WTC11 (cell line): ENCODE measurements around the gene RFX4. TPM values are rescaled to one million over a fixed set of nuclear protein-coding genes. Genes with fewer than 3 reads are reported as not detected.

Experiments
- ATAC-seq: fragments of 200-7000 bp; cut with Tn5 transposase; 2 replicates; pipeline ENCODE4 v1.10.0; 2021; ENCODE audit warnings: mild to moderate bottlenecking, moderate library complexity
- CTCF ChIA-PET: fragments of 300-600 bp; sonication (Branson Sonifier 250); formaldehyde crosslinking; loops from one replicate; lab custom pipeline; 2021; ENCODE audit warnings: antibody characterized with exemption; lab: Charles Lee
- POLR2A ChIA-PET: fragments of 350-600 bp; sonication (Branson Sonifier 250); formaldehyde crosslinking; loops from one replicate; lab custom pipeline; 2021; ENCODE audit warnings: antibody characterized with exemption; lab: Charles Lee
- DNase-seq: peaks from one replicate; pipeline ENCODE4 v3.0.0; 2021; ENCODE audit warnings: low spot score
- H3K27ac Mint-ChIP-seq: 2 replicates; pipeline ENCODE4 v1.8.0; 2021; ENCODE audit warnings: mixed read lengths
- H3K27me3 Mint-ChIP-seq: 2 replicates; pipeline ENCODE4 v1.8.0; 2021; ENCODE audit warnings: low read depth, mild to moderate bottlenecking, moderate library complexity, mixed read lengths
- H3K36me3 Mint-ChIP-seq: 2 replicates; pipeline ENCODE4 v1.8.0; 2021; ENCODE audit warnings: mixed read lengths
- H3K4me1 Mint-ChIP-seq: 2 replicates; pipeline ENCODE4 v1.8.0; 2022; ENCODE audit warnings: mixed read lengths
- H3K4me3 Mint-ChIP-seq: 2 replicates; pipeline ENCODE4 v1.8.0; 2021; ENCODE audit warnings: mild to moderate bottlenecking, moderate library complexity, mixed read lengths
- H3K9me3 Mint-ChIP-seq: 2 replicates; pipeline ENCODE4 v1.8.0; 2021; ENCODE audit warnings: mixed read lengths
- GTF2I ChIP-seq: fragments of 250-450 bp; sonication (Bioruptor Pico); conservative IDR thresholded peaks from 2 replicates; pipeline ENCODE4 v1.4.0; 2021; ENCODE audit warnings: mild to moderate bottlenecking
- JAZF1 ChIP-seq: fragments of 250-450 bp; sonication (Bioruptor Pico); IDR thresholded peaks from 2 replicates; pipeline ENCODE4 v1.9.0; 2021; ENCODE audit warnings: moderate library complexity, mild to moderate bottlenecking, inconsistent platforms
- NFYB ChIP-seq: sonication (generic); formaldehyde crosslinking; conservative IDR thresholded peaks from 2 replicates; pipeline ENCODE4 v1.8.0; 2022; ENCODE audit warnings: low read depth, missing genetic modification reagents
- OVOL2 ChIP-seq: fragments of 250-450 bp; sonication (Bioruptor Pico); IDR thresholded peaks from 2 replicates; pipeline ENCODE4 v1.9.0; 2021; ENCODE audit warnings: mild to moderate bottlenecking, borderline replicate concordance
- TEAD1 ChIP-seq: sonication (generic); formaldehyde crosslinking; IDR thresholded peaks from 2 replicates; pipeline ENCODE4 v1.8.0; 2022; ENCODE audit warnings: mild to moderate bottlenecking, missing genetic modification reagents
- ZNF263 ChIP-seq: sonication (generic); formaldehyde crosslinking; IDR thresholded peaks from 2 replicates; pipeline ENCODE4 v1.8.1; 2022; ENCODE audit warnings: low read depth, mild to moderate bottlenecking, moderate library complexity, missing genetic modification reagents
- ZNF416 ChIP-seq: fragments of 250-450 bp; sonication (Bioruptor Pico); IDR thresholded peaks from 2 replicates; pipeline ENCODE4 v1.9.0; 2021; ENCODE audit warnings: mild to moderate bottlenecking, inconsistent platforms
- total RNA-seq: library from RNA; stranded (reverse); gene quantifications from 3 replicates; pipeline ENCODE4 v1.2.3, GENCODE V29; 2021
- TF ChIP-seq, protein P1 (sequence below): sonication (generic); formaldehyde crosslinking; IDR thresholded peaks from 2 replicates; pipeline ENCODE4 v1.8.0; 2022; ENCODE audit warnings: missing genetic modification reagents
- TF ChIP-seq, protein P2 (sequence below): fragments of 250-450 bp; sonication (Bioruptor Pico); IDR thresholded peaks from 2 replicates; pipeline ENCODE4 v1.9.0; 2021; ENCODE audit warnings: mild to moderate bottlenecking
- TF ChIP-seq, protein P3 (sequence below): sonication (generic); formaldehyde crosslinking; IDR thresholded peaks from 2 replicates; pipeline ENCODE4 v1.8.1; 2022; ENCODE audit warnings: mild to moderate bottlenecking, moderate library complexity, missing genetic modification reagents
- TF ChIP-seq, protein P4 (sequence below): fragments of 250-450 bp; sonication (Bioruptor Pico); IDR thresholded peaks from 2 replicates; pipeline ENCODE4 v1.9.0; 2021; ENCODE audit warnings: mild to moderate bottlenecking, borderline replicate concordance
- TF ChIP-seq, protein P5 (sequence below): sonication (generic); formaldehyde crosslinking; IDR thresholded peaks from 2 replicates; pipeline ENCODE4 v1.8.1; 2023; ENCODE audit warnings: mild to moderate bottlenecking, missing genetic modification reagents
- TF ChIP-seq, protein P6 (sequence below): fragments of 250-450 bp; sonication (Bioruptor Pico); IDR thresholded peaks from 2 replicates; pipeline ENCODE4 v1.9.0; 2021; ENCODE audit warnings: moderate library complexity, mild to moderate bottlenecking, inconsistent platforms, borderline replicate concordance
- TF ChIP-seq, protein P7 (sequence below): sonication (generic); formaldehyde crosslinking; conservative IDR thresholded peaks from 2 replicates; pipeline ENCODE4 v1.8.1; 2023; ENCODE audit warnings: mild to moderate bottlenecking, low read depth, missing genetic modification reagents, moderate library complexity
- TF ChIP-seq, protein P8 (sequence below): sonication (generic); formaldehyde crosslinking; IDR thresholded peaks from 2 replicates; pipeline ENCODE4 v1.8.0; 2023; ENCODE audit warnings: mild to moderate bottlenecking, missing genetic modification reagents
- TF ChIP-seq, protein P9 (sequence below): sonication (generic); formaldehyde crosslinking; IDR thresholded peaks from 2 replicates; pipeline ENCODE4 v1.8.1; 2023; ENCODE audit warnings: mild to moderate bottlenecking, missing genetic modification reagents, moderate library complexity

The RFX4 gene
- total RNA-seq, 1 experiment from 2014 or later: 0.26 TPM

DNA sequence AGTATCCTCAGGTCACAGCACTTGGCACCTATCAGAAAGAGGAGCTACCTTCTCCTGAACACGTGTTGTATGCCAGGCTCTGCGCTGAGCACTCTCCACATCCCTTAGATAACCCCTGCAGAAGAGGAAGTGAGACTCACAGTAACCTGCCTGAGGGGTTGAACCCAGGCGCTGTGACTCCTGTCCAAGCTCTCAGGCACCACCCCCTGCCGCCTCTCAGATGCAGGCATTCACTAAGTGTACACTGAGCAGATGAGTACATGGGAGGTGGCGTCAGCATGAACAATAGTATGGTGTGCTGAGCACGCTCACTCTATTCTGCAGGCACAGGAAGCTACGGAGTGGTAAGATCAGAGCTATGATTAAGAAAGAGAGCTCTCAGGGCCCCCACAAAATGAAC, 170.7 kb downstream of the RFX4 start:
- H3K9me3 Mint-ChIP-seq: peaks cover 6% of the 10 kb centered on the region
- CTCF ChIA-PET: no interaction called here
- no peak overlapping the region for H3K4me3 Mint-ChIP-seq
- no peaks in the 10 kb centered on the region for H3K36me3 Mint-ChIP-seq
- DNase-seq (no peak), ATAC-seq (no peak)
- no peak overlapping the region for H3K27ac Mint-ChIP-seq
- H3K27me3 Mint-ChIP-seq: no peaks in the 10 kb centered on the region
- H3K4me1 Mint-ChIP-seq: peaks cover 10% of the 10 kb centered on the region; the same call in 1 of the 2 replicates
- POLR2A ChIA-PET: no interaction called here
- TF ChIP-seq, protein P1, sequence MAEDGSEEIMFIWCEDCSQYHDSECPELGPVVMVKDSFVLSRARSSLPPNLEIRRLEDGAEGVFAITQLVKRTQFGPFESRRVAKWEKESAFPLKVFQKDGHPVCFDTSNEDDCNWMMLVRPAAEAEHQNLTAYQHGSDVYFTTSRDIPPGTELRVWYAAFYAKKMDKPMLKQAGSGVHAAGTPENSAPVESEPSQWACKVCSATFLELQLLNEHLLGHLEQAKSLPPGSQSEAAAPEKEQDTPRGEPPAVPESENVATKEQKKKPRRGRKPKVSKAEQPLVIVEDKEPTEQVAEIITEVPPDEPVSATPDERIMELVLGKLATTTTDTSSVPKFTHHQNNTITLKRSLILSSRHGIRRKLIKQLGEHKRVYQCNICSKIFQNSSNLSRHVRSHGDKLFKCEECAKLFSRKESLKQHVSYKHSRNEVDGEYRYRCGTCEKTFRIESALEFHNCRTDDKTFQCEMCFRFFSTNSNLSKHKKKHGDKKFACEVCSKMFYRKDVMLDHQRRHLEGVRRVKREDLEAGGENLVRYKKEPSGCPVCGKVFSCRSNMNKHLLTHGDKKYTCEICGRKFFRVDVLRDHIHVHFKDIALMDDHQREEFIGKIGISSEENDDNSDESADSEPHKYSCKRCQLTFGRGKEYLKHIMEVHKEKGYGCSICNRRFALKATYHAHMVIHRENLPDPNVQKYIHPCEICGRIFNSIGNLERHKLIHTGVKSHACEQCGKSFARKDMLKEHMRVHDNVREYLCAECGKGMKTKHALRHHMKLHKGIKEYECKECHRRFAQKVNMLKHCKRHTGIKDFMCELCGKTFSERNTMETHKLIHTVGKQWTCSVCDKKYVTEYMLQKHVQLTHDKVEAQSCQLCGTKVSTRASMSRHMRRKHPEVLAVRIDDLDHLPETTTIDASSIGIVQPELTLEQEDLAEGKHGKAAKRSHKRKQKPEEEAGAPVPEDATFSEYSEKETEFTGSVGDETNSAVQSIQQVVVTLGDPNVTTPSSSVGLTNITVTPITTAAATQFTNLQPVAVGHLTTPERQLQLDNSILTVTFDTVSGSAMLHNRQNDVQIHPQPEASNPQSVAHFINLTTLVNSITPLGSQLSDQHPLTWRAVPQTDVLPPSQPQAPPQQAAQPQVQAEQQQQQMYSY (CRISPR knock-in tag): no peak
- TF ChIP-seq, protein P2, sequence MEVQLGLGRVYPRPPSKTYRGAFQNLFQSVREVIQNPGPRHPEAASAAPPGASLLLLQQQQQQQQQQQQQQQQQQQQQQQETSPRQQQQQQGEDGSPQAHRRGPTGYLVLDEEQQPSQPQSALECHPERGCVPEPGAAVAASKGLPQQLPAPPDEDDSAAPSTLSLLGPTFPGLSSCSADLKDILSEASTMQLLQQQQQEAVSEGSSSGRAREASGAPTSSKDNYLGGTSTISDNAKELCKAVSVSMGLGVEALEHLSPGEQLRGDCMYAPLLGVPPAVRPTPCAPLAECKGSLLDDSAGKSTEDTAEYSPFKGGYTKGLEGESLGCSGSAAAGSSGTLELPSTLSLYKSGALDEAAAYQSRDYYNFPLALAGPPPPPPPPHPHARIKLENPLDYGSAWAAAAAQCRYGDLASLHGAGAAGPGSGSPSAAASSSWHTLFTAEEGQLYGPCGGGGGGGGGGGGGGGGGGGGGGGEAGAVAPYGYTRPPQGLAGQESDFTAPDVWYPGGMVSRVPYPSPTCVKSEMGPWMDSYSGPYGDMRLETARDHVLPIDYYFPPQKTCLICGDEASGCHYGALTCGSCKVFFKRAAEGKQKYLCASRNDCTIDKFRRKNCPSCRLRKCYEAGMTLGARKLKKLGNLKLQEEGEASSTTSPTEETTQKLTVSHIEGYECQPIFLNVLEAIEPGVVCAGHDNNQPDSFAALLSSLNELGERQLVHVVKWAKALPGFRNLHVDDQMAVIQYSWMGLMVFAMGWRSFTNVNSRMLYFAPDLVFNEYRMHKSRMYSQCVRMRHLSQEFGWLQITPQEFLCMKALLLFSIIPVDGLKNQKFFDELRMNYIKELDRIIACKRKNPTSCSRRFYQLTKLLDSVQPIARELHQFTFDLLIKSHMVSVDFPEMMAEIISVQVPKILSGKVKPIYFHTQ (CRISPR knock-in tag): no peak
- TF ChIP-seq, protein P3, sequence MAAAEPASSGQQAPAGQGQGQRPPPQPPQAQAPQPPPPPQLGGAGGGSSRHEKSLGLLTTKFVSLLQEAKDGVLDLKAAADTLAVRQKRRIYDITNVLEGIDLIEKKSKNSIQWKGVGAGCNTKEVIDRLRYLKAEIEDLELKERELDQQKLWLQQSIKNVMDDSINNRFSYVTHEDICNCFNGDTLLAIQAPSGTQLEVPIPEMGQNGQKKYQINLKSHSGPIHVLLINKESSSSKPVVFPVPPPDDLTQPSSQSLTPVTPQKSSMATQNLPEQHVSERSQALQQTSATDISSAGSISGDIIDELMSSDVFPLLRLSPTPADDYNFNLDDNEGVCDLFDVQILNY (CRISPR knock-in tag): no peak
- TF ChIP-seq, protein P4, sequence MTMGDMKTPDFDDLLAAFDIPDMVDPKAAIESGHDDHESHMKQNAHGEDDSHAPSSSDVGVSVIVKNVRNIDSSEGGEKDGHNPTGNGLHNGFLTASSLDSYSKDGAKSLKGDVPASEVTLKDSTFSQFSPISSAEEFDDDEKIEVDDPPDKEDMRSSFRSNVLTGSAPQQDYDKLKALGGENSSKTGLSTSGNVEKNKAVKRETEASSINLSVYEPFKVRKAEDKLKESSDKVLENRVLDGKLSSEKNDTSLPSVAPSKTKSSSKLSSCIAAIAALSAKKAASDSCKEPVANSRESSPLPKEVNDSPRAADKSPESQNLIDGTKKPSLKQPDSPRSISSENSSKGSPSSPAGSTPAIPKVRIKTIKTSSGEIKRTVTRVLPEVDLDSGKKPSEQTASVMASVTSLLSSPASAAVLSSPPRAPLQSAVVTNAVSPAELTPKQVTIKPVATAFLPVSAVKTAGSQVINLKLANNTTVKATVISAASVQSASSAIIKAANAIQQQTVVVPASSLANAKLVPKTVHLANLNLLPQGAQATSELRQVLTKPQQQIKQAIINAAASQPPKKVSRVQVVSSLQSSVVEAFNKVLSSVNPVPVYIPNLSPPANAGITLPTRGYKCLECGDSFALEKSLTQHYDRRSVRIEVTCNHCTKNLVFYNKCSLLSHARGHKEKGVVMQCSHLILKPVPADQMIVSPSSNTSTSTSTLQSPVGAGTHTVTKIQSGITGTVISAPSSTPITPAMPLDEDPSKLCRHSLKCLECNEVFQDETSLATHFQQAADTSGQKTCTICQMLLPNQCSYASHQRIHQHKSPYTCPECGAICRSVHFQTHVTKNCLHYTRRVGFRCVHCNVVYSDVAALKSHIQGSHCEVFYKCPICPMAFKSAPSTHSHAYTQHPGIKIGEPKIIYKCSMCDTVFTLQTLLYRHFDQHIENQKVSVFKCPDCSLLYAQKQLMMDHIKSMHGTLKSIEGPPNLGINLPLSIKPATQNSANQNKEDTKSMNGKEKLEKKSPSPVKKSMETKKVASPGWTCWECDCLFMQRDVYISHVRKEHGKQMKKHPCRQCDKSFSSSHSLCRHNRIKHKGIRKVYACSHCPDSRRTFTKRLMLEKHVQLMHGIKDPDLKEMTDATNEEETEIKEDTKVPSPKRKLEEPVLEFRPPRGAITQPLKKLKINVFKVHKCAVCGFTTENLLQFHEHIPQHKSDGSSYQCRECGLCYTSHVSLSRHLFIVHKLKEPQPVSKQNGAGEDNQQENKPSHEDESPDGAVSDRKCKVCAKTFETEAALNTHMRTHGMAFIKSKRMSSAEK (CRISPR knock-in tag): no peak
- TF ChIP-seq, protein P5, sequence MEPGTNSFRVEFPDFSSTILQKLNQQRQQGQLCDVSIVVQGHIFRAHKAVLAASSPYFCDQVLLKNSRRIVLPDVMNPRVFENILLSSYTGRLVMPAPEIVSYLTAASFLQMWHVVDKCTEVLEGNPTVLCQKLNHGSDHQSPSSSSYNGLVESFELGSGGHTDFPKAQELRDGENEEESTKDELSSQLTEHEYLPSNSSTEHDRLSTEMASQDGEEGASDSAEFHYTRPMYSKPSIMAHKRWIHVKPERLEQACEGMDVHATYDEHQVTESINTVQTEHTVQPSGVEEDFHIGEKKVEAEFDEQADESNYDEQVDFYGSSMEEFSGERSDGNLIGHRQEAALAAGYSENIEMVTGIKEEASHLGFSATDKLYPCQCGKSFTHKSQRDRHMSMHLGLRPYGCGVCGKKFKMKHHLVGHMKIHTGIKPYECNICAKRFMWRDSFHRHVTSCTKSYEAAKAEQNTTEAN (CRISPR knock-in tag): no peak
- TF ChIP-seq JAZF1 (no peak), ZNF416 (CRISPR knock-in tag) (no peak), GTF2I (no peak), NFYB (CRISPR knock-in tag) (no peak), TEAD1 (CRISPR knock-in tag) (no peak), OVOL2 (CRISPR knock-in tag) (no peak), ZNF263 (CRISPR knock-in tag) (no peak)
- TF ChIP-seq, protein P6, sequence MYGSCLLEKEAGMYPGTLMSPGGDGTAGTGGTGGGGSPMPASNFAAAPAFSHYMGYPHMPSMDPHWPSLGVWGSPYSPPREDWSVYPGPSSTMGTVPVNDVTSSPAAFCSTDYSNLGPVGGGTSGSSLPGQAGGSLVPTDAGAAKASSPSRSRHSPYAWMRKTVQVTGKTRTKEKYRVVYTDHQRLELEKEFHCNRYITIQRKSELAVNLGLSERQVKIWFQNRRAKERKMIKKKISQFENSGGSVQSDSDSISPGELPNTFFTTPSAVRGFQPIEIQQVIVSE (CRISPR knock-in tag): no peak
- TF ChIP-seq, protein P7, sequence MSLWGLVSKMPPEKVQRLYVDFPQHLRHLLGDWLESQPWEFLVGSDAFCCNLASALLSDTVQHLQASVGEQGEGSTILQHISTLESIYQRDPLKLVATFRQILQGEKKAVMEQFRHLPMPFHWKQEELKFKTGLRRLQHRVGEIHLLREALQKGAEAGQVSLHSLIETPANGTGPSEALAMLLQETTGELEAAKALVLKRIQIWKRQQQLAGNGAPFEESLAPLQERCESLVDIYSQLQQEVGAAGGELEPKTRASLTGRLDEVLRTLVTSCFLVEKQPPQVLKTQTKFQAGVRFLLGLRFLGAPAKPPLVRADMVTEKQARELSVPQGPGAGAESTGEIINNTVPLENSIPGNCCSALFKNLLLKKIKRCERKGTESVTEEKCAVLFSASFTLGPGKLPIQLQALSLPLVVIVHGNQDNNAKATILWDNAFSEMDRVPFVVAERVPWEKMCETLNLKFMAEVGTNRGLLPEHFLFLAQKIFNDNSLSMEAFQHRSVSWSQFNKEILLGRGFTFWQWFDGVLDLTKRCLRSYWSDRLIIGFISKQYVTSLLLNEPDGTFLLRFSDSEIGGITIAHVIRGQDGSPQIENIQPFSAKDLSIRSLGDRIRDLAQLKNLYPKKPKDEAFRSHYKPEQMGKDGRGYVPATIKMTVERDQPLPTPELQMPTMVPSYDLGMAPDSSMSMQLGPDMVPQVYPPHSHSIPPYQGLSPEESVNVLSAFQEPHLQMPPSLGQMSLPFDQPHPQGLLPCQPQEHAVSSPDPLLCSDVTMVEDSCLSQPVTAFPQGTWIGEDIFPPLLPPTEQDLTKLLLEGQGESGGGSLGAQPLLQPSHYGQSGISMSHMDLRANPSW: no peak
- TF ChIP-seq, protein P8, sequence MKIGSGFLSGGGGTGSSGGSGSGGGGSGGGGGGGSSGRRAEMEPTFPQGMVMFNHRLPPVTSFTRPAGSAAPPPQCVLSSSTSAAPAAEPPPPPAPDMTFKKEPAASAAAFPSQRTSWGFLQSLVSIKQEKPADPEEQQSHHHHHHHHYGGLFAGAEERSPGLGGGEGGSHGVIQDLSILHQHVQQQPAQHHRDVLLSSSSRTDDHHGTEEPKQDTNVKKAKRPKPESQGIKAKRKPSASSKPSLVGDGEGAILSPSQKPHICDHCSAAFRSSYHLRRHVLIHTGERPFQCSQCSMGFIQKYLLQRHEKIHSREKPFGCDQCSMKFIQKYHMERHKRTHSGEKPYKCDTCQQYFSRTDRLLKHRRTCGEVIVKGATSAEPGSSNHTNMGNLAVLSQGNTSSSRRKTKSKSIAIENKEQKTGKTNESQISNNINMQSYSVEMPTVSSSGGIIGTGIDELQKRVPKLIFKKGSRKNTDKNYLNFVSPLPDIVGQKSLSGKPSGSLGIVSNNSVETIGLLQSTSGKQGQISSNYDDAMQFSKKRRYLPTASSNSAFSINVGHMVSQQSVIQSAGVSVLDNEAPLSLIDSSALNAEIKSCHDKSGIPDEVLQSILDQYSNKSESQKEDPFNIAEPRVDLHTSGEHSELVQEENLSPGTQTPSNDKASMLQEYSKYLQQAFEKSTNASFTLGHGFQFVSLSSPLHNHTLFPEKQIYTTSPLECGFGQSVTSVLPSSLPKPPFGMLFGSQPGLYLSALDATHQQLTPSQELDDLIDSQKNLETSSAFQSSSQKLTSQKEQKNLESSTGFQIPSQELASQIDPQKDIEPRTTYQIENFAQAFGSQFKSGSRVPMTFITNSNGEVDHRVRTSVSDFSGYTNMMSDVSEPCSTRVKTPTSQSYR: no peak
- TF ChIP-seq, protein P9, sequence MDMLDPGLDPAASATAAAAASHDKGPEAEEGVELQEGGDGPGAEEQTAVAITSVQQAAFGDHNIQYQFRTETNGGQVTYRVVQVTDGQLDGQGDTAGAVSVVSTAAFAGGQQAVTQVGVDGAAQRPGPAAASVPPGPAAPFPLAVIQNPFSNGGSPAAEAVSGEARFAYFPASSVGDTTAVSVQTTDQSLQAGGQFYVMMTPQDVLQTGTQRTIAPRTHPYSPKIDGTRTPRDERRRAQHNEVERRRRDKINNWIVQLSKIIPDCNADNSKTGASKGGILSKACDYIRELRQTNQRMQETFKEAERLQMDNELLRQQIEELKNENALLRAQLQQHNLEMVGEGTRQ (CRISPR knock-in tag): no peak
